Mesothelial cell of epicardium (in vitro differentiated cells): ENCODE measurements around the gene MYL5. TPM values are rescaled to one million over a fixed set of nuclear protein-coding genes. Genes with fewer than 3 reads are reported as not detected.

ENCODE experiments used
- DNase-seq, 2 experiments: peaks; one replicate each; pipeline ENCODE4 v3.0.0; 2021; ENCODE audit warnings: low spot score in 2 of 2; ENCODE audit not compliant: unreplicated experiment in 2 of 2
- H3K27ac Mint-ChIP-seq: 2 replicates; pipeline ENCODE4 v1.8.0; 2021; ENCODE audit warnings: mixed read lengths
- H3K27me3 Mint-ChIP-seq: 2 replicates; pipeline ENCODE4 v1.8.0; 2021; ENCODE audit warnings: low read depth, mixed read lengths
- H3K36me3 Mint-ChIP-seq: 2 replicates; pipeline ENCODE4 v1.8.0; 2021; ENCODE audit warnings: mixed read lengths
- H3K4me1 Mint-ChIP-seq: 2 replicates; pipeline ENCODE4 v1.8.0; 2021; ENCODE audit warnings: mixed read lengths
- H3K4me3 Mint-ChIP-seq: 2 replicates; pipeline ENCODE4 v1.8.0; 2021; ENCODE audit warnings: mild to moderate bottlenecking, moderate library complexity, mixed read lengths
- H3K9me3 Mint-ChIP-seq: 2 replicates; pipeline ENCODE4 v1.8.0; 2021; ENCODE audit warnings: mixed read lengths
- total RNA-seq: library from RNA; stranded (reverse); gene quantifications from 3 replicates; pipeline ENCODE4 v1.2.1, GENCODE V29; 2021
- TF ChIP-seq, protein P1 (sequence below): fragments of 200-600 bp; sonication (generic); IDR thresholded peaks from one replicate; pipeline ENCODE4 v1.5.0; 2021; ENCODE audit warnings: antibody characterized with exemption; ENCODE audit not compliant: unreplicated experiment

Gene MYL5, protein sequence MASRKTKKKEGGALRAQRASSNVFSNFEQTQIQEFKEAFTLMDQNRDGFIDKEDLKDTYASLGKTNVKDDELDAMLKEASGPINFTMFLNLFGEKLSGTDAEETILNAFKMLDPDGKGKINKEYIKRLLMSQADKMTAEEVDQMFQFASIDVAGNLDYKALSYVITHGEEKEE
- total RNA-seq: 25.0 to 32.1 TPM (median 32.0 TPM) in 3 replicates

DNA sequence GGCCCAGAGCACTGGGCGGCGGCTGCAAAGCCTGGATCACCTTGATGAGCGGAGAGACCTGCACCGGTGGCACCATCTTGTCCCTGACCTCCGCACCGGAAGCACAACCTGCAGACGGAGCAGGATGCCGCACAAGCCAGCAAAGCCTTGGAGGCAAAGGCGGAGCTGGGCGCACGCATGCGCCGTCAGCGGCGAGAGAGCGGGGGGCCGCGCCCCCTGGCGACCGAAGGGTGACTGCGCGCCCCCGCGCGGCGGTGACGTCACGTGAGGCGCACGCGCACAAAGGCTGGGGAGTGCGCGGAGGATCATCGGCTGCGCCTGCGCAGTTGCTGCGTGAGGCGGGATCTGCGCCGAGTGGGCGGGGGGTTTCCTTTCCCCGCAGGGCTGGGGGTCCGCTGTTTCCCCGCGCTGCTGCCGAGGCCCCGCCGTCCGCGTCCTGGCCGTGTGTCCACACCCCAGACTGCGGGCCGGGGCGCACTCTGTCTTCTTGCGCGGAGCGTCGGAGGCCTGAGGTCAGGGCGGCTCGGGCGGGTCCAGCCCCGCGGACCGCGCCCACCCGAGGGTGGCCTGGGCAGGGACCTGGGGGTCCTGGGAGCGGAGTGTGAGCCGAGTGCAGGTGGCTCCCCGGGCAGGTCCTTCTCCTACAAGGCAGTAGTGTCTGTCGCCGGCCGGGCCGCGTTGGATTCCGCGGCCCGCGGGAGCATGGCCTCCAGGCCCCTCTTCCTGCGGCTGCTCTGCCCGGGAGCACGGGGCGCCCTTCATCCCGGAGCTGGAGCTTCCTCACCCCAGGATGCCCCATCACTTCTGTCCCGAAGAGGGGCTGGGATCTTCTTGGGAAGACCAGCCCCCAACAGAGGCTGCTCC lies at the start of gene MYL5, which contains the start of gene ATP5ME:
TSS of gene MYL5 (plus strand) at position 371 of the 864 bp plus-strand sequence. CDS start 3,485 bp downstream, outside the sequence.
TSS of gene ATP5ME (minus strand) at position 105 of the 864 bp plus-strand sequence. CDS start at position 76, 29 bp downstream.
- TF ChIP-seq, protein P1, sequence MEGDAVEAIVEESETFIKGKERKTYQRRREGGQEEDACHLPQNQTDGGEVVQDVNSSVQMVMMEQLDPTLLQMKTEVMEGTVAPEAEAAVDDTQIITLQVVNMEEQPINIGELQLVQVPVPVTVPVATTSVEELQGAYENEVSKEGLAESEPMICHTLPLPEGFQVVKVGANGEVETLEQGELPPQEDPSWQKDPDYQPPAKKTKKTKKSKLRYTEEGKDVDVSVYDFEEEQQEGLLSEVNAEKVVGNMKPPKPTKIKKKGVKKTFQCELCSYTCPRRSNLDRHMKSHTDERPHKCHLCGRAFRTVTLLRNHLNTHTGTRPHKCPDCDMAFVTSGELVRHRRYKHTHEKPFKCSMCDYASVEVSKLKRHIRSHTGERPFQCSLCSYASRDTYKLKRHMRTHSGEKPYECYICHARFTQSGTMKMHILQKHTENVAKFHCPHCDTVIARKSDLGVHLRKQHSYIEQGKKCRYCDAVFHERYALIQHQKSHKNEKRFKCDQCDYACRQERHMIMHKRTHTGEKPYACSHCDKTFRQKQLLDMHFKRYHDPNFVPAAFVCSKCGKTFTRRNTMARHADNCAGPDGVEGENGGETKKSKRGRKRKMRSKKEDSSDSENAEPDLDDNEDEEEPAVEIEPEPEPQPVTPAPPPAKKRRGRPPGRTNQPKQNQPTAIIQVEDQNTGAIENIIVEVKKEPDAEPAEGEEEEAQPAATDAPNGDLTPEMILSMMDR: peak; percentile 99
- H3K27ac Mint-ChIP-seq: peak within 1 kb of the TSS; percentile 82
- H3K4me3 Mint-ChIP-seq: peak within 1 kb of the TSS; percentile 80
- no peaks in the 10 kb centered on the region for H3K9me3 Mint-ChIP-seq
- DNase-seq: peak; percentile 96 to 99
- H3K4me1 Mint-ChIP-seq: peaks cover 17% of the 10 kb centered on the region
- no peaks in the 10 kb centered on the region for H3K27me3 Mint-ChIP-seq
- peaks cover 6% of the 10 kb centered on the region for H3K36me3 Mint-ChIP-seq

DNA sequence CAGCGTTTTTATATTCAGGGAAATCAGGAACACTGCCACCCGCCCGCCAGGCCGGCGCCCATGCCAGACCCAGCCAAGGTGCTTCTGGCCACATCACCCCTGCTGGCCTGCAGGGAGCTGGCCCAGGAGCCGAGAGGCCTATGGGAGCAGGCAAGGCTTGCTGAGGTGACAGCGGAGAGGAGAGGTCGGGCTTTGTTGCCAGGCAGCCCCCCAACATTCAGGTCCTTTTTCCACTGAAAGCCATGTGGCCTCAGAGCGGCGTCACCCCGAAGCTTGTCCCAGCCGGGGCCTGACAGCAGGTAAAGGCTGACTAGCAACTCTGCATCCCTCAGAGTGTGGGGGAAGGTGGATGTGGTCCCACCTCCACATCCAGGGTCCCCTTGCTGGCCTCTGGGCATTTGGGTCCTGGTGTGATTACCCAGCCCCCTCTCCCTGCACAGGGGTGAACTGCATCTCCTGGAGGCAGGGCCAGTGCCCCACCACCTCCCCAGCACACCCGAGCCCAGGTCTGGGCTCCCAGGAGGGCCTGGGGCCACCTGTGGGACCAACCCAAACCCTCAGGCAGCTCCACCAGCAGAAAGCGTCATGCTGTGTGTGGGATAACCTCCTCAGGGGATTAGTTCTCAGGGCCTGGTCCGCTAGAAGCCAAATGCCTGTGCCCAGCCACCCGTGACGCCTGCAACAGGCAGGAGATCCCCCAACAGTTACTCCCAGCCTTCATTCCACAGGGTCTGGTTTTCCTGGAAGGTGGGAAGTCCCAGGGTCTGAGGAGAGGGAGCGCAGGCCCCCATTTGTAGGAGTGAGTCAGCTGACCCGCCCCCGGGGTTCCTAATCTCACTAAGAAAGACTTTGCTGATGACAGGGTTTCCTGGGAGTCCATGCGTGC lies 49.4 kb upstream of the MYL5 start, which contains the start of gene PDE6B:
TSS of gene PDE6B (plus strand) at position 869 of the 886 bp plus-strand sequence. CDS start 54 bp downstream, outside the sequence.
- Mint-ChIP-seq H3K27ac (no peak within 1 kb of the TSS), H3K36me3 (no peaks in the 10 kb centered on the region), H3K27me3 (peaks cover 13% of the 10 kb centered on the region), H3K4me3 (no peak within 1 kb of the TSS), H3K9me3 (no peaks in the 10 kb centered on the region), H3K4me1 (no peaks in the 10 kb centered on the region)
- DNase-seq: no peak
- TF ChIP-seq, protein P1: no peak

DNA sequence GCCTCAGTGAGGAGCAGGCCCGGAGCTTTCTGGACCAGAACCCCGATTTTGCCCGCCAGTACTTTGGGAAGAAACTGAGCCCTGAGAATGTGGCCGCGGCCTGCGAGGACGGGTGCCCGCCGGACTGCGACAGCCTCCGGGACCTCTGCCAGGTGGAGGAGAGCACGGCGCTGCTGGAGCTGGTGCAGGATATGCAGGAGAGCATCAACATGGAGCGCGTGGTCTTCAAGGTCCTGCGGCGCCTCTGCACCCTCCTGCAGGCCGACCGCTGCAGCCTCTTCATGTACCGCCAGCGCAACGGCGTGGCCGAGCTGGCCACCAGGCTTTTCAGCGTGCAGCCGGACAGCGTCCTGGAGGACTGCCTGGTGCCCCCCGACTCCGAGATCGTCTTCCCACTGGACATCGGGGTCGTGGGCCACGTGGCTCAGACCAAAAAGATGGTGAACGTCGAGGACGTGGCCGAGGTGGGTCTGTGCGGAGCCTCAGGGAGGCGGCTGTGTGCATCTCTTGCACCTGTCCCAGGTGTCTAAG lies 48.6 kb upstream of the MYL5 start:
- Mint-ChIP-seq H3K27ac (no peak overlapping the region), H3K9me3 (no peaks in the 10 kb centered on the region), H3K36me3 (no peaks in the 10 kb centered on the region), H3K27me3 (peaks cover 8% of the 10 kb centered on the region), H3K4me3 (no peak overlapping the region), H3K4me1 (no peaks in the 10 kb centered on the region)
- DNase-seq: no peak
- TF ChIP-seq, protein P1: no peak

DNA sequence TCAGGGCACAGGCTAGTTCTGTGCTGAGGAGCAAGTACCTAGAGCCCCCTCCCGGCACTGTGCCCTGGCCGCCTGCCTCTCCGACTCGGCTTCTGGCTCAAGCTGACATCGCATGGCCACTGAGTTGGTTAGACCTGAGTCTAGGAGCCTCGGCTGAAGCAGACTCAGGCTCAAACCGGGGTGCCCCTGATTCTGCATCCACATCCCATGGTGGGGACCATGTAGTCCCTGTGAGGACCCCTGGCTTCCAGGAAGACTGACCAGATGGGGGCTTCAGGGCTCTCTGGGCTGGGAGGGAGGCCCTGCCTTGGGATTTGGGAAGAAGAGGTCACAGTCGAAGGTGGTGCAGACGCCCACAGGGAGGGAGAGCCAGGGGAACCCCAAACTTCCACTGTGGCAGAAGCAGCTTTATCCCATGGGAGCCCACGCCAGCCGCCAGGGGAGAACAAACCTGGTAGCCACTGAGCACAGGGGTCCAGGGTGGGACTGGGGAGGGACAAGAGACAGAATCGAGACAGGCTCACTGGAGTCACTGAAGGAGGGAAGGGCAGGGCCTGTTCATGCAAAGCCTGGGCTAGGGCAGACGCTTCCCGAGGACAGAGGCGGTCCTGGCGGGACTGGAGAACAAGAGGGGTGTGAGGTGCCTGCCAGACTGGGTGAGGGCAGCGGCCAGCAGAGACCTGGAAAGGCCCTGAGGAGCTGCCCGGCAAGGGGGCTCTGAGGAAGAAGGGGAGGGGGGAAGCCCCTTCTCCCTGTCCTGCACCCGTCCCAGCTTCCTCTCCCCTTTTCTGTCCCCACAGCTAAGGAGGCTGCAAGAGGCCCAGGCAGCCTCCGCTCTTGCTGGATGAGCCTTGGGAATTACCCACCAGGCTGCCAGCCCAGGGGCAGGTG lies 47.9 kb upstream of the MYL5 start:
- DNase-seq: no peak
- Mint-ChIP-seq H3K36me3 (no peaks in the 10 kb centered on the region), H3K27ac (no peak overlapping the region), H3K4me3 (no peak overlapping the region), H3K9me3 (peaks cover 4% of the 10 kb centered on the region), H3K4me1 (no peaks in the 10 kb centered on the region), H3K27me3 (peaks cover 5% of the 10 kb centered on the region)
- TF ChIP-seq, protein P1: no peak
